GM13977 (cell line): Measurements from ENCODE around the gene MCHR2.
"Not testable (repeated sequence)": the region's sequence is repeated elsewhere in the genome, so short reads cannot be mapped to it uniquely, and the experiment has no call there.

Source experiments
- DNase-seq: peaks from one replicate; pipeline ENCODE4 v3.0.0; 2012; ENCODE audit warnings: low spot score
- CTCF ChIP-seq: IDR thresholded peaks from 2 replicates; pipeline ENCODE4 v1.5.1; 2012; ENCODE audit warnings: mild to moderate bottlenecking, control low read depth; ENCODE audit not compliant: insufficient read depth; ENCODE audit errors: extremely low read depth, missing control alignments
- in situ Hi-C: fragments of 300-500 bp; cut with MboI; formaldehyde crosslinking; loops from one replicate; pipeline ENCODE4 v1.12.0; 2022; ENCODE audit warnings: low sequenced_read_pairs, low pct_unique_long_range_greater_than_20kb, mixed read lengths, inconsistent platforms; ENCODE audit not compliant: unreplicated experiment

Gene MCHR2

DNA sequence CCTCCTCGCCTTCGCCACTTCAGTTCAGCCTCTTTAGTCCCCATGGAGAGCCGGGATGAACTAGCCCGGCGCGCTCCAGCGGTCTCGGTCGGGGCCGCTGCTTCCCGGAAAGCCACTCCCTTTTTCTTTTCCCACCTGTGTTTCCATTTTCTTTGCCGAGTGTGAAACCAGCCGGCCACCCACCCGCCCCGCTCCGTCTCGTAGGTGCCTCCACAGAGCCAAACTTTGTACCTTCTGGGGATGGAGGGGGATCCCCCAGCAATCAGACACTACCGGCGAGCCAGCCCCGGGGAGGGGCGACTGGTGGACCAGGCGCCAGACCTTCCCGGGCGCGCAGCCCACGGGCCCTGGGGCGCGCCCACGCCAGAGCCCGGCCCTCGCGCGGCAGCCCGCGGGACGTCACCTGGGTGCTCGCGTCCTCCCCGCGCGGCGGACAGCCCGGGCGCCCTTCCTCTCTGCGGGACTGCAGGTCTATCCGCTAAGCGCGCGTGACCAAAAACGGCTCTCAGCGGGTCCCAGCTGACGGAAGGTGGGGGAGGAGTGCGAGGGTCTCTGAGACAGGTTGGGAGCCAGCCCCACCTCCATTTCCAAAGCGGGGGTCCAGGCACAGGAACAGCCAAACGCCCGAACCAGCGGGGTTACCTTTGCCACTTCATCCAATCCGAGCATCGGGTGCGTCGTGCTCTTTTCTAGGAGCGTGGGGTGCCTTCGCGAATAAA is at the start of gene MCHR2:
Gene MCHR2 (minus strand): TSS at position 691 of the 719 bp plus-strand sequence. CDS start 38,076 bp downstream, outside the sequence.
- in situ Hi-C loops: no loop called here
- DNase-seq: no peak

DNA sequence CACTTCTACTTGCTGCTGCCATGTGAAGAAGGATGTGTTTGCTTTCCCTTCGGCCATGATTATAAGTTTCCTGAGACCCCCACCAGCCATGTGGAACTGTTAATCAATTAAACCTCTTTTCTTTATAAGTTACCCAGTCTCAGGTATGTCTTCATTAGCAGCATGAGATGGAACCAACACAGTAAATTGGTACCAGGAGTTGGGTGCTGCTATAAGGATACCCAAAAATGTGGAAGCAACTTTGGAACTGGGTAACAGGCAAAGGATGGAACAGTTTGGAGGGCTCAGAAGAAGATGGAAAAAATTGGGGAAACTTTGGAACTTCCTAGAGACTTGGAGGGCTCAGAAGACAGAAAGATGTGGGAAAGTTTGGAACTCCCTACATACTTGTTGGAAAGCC is 44.5 kb upstream of the MCHR2 start:
- in situ Hi-C loops, DNase-seq: not testable (repeated sequence)

More for the DNA sequence above, at the start of gene MCHR2:
- TF ChIP-seq CTCF: no peak

DNA sequence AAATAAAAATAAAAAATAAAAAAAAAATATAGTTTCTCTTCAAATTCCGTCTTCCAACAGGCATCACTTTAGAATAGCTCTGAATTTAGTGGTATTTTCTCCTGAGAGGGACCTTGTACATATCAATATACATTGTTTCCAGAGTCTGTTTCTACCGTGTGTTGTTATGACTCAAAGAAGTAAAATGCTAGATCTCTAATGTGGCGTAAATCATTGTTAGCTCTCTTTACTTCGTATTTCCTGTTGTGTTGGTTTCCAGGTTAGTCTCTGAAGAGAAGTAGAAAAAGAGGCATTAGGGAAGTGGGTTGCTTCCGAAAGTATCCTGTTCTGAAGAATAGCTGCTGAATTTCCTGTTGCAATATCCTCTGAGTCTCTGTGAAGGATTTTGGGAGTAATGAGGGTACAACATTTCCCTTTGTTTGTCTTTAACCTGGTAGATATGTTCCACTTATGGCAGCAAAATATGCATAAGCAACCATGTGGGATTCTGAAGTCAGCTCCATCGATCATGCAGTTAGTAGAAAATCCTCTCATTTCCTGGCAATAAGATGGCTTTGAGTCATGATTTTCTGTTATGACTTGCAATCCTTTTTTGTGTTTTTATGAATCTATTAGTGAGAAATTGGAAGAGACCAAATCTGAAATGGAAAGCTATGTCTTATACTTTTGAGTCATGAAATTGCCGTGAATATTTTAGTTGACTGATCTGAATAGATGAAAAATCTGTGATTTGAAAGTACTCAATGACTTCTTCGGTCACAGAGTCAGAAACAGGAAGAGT is 42.0 kb upstream of the MCHR2 start:
- DNase-seq: no peak
- in situ Hi-C loops: no loop called here
- TF ChIP-seq CTCF: no peak

DNA sequence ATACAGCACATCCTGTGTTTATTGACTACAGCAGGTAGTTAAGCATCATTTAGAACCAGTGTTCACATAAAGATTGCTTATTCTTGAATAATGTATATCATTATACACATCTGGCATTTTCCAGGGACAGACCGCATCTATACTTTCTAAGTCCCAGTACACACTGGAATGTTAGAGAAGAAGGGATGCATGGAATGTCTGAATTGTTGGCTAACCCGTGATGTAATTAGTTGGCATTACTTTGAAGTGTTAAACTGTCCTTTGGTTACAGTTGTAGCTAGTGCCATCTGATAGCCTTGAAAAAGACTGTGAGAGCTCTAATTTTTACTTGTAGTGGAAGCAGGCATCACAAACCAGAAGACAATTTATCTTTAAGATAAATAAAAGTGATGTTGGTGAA is 29.8 kb upstream of the MCHR2 start:
- no peak for DNase-seq
- in situ Hi-C loops: loop anchor here (25.0 kb wide), 1 partner anchor 464 kb away; no protein-coding TSS in a partner anchor
- TF ChIP-seq CTCF: no peak

DNA sequence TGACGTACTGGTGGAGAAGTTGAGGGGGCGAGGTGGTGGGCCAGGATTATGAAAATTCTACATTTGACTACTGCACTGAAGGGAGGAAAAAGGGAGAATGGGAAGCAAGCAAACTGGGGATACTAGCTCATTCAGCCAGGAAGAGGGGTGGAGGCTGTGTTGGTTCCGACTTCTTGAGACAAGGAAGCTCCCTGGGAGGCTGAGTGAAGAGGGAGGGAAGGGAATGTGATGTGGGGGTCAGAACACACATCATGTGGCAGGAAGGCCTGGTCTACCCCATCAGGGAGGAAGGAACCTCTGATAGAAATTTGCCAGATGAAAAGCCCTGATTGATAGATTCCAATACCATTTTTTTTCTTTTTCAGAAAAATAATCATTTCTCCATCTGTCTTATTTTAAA is 28.8 kb upstream of the MCHR2 start:
- DNase-seq: no peak
- TF ChIP-seq CTCF: no peak
- in situ Hi-C loops: loop anchor here (25.0 kb wide), 1 partner anchor 464 kb away; no protein-coding TSS in a partner anchor

DNA sequence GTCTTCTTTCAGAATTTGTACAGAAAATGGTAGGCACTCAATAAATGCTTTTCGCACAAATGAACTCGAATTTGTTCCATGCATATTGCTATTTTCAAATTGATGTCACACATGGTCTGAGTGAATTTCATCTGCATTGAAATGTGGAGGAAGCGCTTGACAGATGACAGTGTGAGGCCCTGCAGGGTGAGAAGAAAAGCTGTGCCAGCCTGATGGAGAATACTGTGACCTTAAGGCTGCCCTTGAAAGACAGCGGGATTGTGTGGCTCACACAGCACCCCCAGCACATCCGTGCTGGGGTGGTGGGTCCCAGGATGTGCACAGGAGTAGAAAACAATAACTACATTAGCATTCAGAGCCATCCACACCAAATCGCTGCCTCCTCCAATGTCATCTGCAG is 14.8 kb upstream of the MCHR2 start:
- TF ChIP-seq CTCF: no peak
- DNase-seq: no peak
- in situ Hi-C loops: loop anchor here (25.0 kb wide), 1 partner anchor 478 kb away; no protein-coding TSS in a partner anchor

DNA sequence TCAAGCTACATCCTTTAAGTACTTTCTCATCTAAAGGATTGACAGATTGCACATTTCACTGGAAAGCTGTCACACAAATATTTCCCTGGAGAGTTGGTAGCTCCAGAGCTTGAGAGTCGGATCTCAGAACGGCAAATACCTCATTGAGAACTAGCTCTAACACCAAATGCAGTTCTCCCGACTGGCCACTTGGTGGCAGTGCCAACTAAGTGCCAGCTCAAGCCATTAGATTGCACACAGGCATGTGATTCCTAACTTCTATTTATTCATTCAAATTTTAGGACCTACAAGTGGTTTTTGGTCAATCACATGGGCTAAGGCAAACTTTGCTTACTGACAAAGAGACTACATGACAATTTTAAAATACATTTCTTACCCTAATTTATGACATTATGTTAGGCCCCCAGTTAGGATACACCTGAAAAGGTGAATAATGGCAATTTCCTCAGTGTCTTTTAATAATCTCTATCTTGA is 7.9 kb upstream of the MCHR2 start:
- DNase-seq: peak; percentile 46
- peak; percentile 95 for TF ChIP-seq CTCF
- in situ Hi-C loops: loop anchor here (25.0 kb wide), 1 partner anchor 485 kb away; no protein-coding TSS in a partner anchor
